Forelimb muscle (tissue), 1 donor: Measurements from ENCODE around the gene RASD1. TPM values are rescaled to one million over a fixed set of nuclear protein-coding genes. Genes with fewer than 3 reads are reported as not detected.
"Not testable (repeated sequence)": the region's sequence is repeated elsewhere in the genome, so short reads cannot be mapped to it uniquely, and the experiment has no call there.

Experiments
- DNase-seq: peaks from one replicate; pipeline ENCODE4 v3.0.0-alpha.2; 2013; ENCODE audit warnings: low read depth
- polyA plus RNA-seq: library from polyadenylated mRNA; unstranded; fragments of 120-200 nt; gene quantifications from one replicate; pipeline ENCODE4 v1.2.1, GENCODE V29; 2013; ENCODE audit not compliant: insufficient read length

RASD1 gene
- polyA plus RNA-seq, 1 donor, result 6.0 TPM

- no peak for DNase-seq
Measured at GRCh38 chr17:17497065-17497844, 1.1 kb upstream of the RASD1 start.

DNA sequence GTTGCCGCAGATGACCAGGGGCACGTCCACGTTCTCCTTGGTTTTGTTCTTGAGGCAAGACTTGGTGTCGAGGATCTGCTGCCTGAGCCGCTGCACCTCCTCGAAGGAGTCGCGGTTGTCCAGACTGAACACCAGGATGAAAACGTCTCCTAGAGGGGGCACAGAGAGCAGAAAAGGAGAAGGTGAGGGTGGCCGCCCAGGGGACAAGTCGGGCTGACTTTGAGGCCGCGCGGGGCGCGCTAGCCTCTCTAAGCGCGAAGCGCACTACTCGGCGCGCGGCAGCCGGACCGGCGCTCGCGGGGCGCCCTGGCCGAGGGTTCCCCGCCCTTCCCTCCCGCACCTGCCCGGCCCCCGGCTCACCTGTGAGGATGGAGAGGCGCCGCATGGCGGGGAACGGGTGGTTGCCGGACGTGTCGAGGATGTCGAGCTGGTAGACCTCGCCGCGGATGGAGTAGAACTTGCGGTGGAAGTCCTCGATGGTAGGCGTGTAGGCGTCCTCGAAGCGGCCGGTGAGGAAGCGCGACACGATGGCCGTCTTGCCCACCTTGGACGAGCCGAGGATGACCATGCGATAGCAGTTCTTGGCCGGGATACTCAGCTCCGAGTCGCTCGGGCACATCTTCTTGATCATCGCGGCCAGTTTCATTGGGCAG is 533 bp downstream of the RASD1 start:
- DNase-seq, result no peak

- DNase-seq, result no peak
Measured at GRCh38 chr17:17494870-17495535, 1.2 kb downstream of the RASD1 start.

- DNase-seq, result no peak
Measured at GRCh38 chr17:17494499-17494869, 1.7 kb downstream of the RASD1 start.

GRCh38 chr17:17493986-17494466 is 2.2 kb downstream of the RASD1 start:
- no peak for DNase-seq

- DNase-seq, result no peak
Measured at GRCh38 chr17:17493249-17493985, 2.8 kb downstream of the RASD1 start.

GRCh38 chr17:17492571-17492970 is 3.6 kb downstream of the RASD1 start:
- no peak for DNase-seq

DNA sequence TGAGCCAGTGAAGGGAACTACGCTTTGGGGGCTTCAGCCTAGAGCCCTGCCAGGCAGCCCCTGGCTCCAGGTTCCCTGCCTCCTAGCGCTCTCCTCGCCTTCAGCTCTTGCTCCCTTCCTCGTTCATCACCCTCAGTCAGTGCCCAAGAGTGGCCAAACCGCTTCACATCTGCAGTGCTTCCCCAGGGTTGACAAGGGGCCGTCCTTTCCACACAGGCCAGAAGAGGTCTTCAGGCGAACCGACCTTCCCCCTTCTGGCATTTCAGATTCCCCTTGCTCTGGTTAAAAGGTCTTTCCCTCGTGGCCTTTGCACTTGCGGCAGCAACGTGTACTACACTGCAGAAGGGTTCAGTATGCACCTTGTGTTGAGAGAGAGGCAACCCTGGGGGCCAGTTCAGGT is 4.1 kb downstream of the RASD1 start:
- no peak for DNase-seq

- no peak for DNase-seq
Measured at GRCh38 chr17:17491546-17491988, 4.6 kb downstream of the RASD1 start.

GRCh38 chr17:17491031-17491471 is 5.1 kb downstream of the RASD1 start:
- no peak for DNase-seq

DNA sequence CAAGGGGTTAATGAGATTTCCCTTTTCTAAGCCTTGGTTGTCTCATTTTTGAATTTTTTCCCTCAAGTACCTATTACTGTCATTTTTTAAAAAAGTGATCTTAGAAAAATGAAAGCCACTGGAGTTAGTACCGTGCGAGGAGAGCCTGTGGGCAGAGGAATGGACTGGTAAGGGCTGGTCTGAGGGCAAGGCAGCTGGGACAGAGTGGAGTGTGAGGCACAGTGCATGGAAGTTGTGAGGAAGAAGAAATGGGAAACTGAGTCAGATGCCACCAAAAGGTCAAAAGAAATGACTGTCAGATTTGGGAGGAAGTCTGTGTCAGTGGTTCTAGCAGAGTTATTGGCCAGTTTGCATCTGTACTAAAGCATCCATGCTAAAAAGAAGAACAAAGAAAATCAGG is 8.2 kb downstream of the RASD1 start:
- DNase-seq, result no peak

- DNase-seq, result not testable (repeated sequence)
Measured at GRCh38 chr17:17486416-17486815, 9.8 kb downstream of the RASD1 start.

GRCh38 chr17:17485420-17485819 is 10.8 kb downstream of the RASD1 start:
- no peak for DNase-seq

DNA sequence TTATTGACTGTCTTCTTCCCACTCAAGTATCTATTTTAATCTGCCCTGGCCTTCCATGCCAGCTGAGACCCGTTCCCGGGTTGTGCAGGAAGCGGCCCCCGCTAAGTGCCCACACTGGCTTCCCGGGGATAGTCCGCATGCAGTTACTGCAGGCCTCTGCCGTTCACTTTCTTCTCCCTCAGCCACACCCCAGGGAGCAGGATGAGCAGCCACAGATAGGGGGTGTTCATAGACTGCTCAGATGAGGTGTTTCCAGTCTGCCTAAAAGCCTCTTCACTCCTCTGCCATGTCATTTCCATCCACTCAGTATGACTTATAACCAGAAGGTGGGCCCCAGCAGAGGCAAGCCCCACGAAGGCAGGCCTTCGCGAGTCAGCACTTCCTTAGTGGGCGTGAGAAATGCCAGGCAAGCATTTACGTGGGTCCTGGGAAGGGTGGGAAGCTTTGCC is 11.7 kb downstream of the RASD1 start:
- no peak for DNase-seq

DNA sequence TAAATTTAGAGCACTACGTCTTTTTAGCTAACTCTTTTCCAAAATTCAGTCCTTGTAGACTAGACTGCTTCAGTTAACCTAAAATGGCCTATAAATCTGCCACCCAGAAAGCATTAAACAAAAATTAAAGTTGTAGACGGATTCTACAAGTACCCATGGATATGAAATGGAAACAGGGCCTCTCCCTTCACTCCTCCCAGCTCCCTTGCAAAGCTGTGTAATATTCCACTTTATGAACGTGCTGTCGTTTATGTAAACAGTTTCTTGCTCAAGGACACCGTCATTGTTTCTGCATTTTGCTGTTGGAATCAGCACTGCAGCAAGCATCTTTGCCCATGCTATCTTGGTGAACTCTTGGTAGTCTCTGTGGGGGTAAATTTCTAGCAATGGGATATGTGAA is 14.3 kb downstream of the RASD1 start:
- DNase-seq, result no peak

DNA sequence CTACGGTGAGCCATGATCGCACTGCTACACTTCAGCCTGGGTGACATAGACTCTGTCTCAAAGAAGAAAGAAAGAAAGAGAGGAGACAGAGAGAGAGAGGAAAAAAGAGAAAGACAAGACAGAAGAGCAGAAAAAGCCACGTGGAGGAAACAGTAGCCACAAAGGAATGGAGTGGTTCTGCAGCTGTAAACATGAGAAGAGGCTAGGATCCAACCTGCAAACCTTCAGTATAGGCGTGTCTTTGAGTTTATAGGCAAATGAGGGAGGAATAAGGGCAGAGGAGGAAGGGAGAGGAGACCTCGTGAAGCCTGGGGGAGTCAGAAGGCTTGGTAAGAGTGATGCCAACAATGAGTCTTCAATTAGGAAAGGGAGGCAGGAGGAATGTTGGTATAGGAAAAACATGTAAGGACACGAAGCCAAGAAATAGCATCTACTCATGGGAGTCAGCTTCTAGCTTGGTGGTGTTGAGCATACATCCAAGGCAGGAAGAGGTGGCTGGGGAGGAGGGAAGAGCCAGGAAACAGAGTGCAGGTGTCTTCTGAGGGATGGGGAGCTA is 15.5 kb downstream of the RASD1 start:
- no peak for DNase-seq

DNA sequence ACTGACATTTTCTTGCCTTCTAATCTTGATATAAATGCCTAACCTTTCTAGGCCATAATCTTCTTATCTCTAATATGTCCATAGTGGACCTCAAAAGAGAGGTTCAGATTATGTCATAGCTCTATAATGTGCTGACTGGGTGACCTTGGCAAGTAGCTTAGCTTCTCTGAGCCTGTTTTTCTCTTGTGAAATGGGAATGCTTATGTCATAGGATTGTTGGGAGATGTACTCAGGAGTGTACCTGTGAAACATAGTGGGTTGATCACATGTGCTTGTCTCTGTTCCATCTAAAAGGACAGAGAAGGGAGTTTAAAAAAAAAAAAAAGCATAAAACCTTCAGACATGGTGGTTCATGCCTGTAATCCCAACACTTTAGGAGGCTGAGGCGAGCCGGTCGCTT is 17.0 kb downstream of the RASD1 start:
- DNase-seq, result no peak

DNA sequence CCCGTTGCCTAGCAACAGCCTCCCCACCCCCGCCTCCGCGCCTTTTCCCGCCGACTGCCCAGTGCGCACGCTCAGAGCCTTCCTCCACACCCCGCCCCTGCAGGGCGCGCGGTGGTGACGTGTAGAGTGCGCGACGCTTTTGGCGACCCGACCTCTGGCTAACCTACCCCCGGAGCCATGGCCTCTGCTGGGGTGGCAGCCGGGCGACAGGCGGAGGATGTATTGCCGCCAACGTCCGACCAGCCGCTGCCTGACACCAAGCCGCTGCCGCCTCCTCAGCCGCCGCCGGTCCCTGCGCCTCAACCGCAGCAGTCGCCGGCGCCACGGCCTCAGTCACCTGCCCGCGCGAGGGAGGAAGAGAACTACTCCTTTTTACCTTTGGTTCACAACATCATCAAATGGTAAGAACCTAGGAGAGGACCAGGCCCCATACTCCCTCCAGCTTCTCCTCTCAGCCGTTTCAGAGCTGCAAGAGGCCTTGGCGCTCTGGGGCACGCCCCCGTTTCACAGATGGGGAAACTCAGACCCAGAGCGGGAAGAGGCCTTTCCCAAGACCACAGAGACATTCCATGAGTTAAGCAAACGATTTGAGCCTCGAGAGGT is 19.2 kb downstream of the RASD1 start, which contains the start of gene MED9:
MED9 (plus strand) TSS at position 136 of the 603 bp plus-strand sequence; CDS start at position 178, 42 bp downstream.
- DNase-seq, result peak; percentile 70

DNA sequence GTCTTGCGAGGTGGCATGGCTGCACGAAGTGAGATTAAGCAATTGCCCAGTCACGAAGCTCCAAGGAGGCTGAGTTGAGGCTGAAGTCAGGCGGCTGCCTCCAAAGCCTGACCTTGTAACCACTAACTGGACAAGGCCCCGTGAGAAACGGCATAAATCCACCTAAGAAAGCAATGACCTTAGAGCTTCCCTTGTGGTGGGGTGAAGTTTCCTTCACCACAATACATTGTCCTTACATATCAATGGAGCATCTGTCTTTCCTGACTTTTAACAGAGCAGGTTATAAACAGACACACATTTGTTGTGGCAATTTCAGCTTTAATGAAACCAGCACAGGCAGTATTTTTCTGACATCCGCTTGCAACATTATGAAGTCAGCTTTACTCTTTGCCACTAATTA is 21.9 kb downstream of the RASD1 start:
- DNase-seq, result no peak

- DNase-seq, result no peak
Measured at GRCh38 chr17:17472333-17472920, 23.8 kb downstream of the RASD1 start.

GRCh38 chr17:17469996-17470395 is 26.2 kb downstream of the RASD1 start:
- no peak for DNase-seq
